WTC11 (cell line): Measurements from ENCODE around the gene FMO2. TPM values are rescaled to one million over a fixed set of nuclear protein-coding genes. Genes with fewer than 3 reads are reported as not detected.

Source experiments
- ATAC-seq: fragments of 200-7000 bp; cut with Tn5 transposase; 2 replicates; pipeline ENCODE4 v1.10.0; 2021; ENCODE audit warnings: mild to moderate bottlenecking, moderate library complexity
- CTCF ChIA-PET: fragments of 300-600 bp; sonication (Branson Sonifier 250); formaldehyde crosslinking; loops from one replicate; lab custom pipeline; 2021; ENCODE audit warnings: antibody characterized with exemption; lab: Charles Lee
- POLR2A ChIA-PET: fragments of 350-600 bp; sonication (Branson Sonifier 250); formaldehyde crosslinking; loops from one replicate; lab custom pipeline; 2021; ENCODE audit warnings: antibody characterized with exemption; lab: Charles Lee
- DNase-seq: peaks from one replicate; pipeline ENCODE4 v3.0.0; 2021; ENCODE audit warnings: low spot score
- H3K27ac Mint-ChIP-seq: 2 replicates; pipeline ENCODE4 v1.8.0; 2021; ENCODE audit warnings: mixed read lengths
- H3K27me3 Mint-ChIP-seq: 2 replicates; pipeline ENCODE4 v1.8.0; 2021; ENCODE audit warnings: low read depth, mild to moderate bottlenecking, moderate library complexity, mixed read lengths
- H3K36me3 Mint-ChIP-seq: 2 replicates; pipeline ENCODE4 v1.8.0; 2021; ENCODE audit warnings: mixed read lengths
- H3K4me1 Mint-ChIP-seq: 2 replicates; pipeline ENCODE4 v1.8.0; 2022; ENCODE audit warnings: mixed read lengths
- H3K4me3 Mint-ChIP-seq: 2 replicates; pipeline ENCODE4 v1.8.0; 2021; ENCODE audit warnings: mild to moderate bottlenecking, moderate library complexity, mixed read lengths
- H3K9me3 Mint-ChIP-seq: 2 replicates; pipeline ENCODE4 v1.8.0; 2021; ENCODE audit warnings: mixed read lengths
- AR ChIP-seq: fragments of 250-450 bp; sonication (Bioruptor Pico); IDR thresholded peaks from 2 replicates; pipeline ENCODE4 v1.9.0; 2021; ENCODE audit warnings: mild to moderate bottlenecking
- ATF6 ChIP-seq: sonication (generic); formaldehyde crosslinking; IDR thresholded peaks from 2 replicates; pipeline ENCODE4 v1.8.1; 2023; ENCODE audit warnings: mild to moderate bottlenecking, missing genetic modification reagents
- E2F5 ChIP-seq: sonication (generic); formaldehyde crosslinking; IDR thresholded peaks from 2 replicates; pipeline ENCODE4 v1.8.1; 2022; ENCODE audit warnings: mild to moderate bottlenecking, moderate library complexity, missing genetic modification reagents
- ESRRA ChIP-seq: sonication (generic); formaldehyde crosslinking; IDR thresholded peaks from 2 replicates; pipeline ENCODE4 v1.8.1; 2022; ENCODE audit warnings: mild to moderate bottlenecking, missing genetic modification reagents, borderline replicate concordance
- FOXP4 ChIP-seq: sonication (generic); formaldehyde crosslinking; IDR thresholded peaks from 2 replicates; pipeline ENCODE4 v1.8.0; 2022; ENCODE audit warnings: mild to moderate bottlenecking, missing genetic modification reagents
- GABPB1 ChIP-seq: sonication (generic); formaldehyde crosslinking; IDR thresholded peaks from 2 replicates; pipeline ENCODE4 v1.8.1; 2023; ENCODE audit warnings: mild to moderate bottlenecking, missing genetic modification reagents
- GTF2I ChIP-seq: fragments of 250-450 bp; sonication (Bioruptor Pico); conservative IDR thresholded peaks from 2 replicates; pipeline ENCODE4 v1.4.0; 2021; ENCODE audit warnings: mild to moderate bottlenecking
- IRF1 ChIP-seq: sonication (generic); formaldehyde crosslinking; IDR thresholded peaks from 2 replicates; pipeline ENCODE4 v1.8.0; 2023; ENCODE audit warnings: missing genetic modification reagents
- PREB ChIP-seq: sonication (generic); formaldehyde crosslinking; IDR thresholded peaks from 2 replicates; pipeline ENCODE4 v1.8.1; 2022; ENCODE audit warnings: mild to moderate bottlenecking, missing genetic modification reagents, moderate library complexity, borderline replicate concordance
- RELA ChIP-seq: sonication (generic); formaldehyde crosslinking; IDR thresholded peaks from 2 replicates; pipeline ENCODE4 v1.8.1; 2022; ENCODE audit warnings: missing genetic modification reagents, mild to moderate bottlenecking, borderline replicate concordance
- SP1 ChIP-seq: sonication (generic); formaldehyde crosslinking; conservative IDR thresholded peaks from 2 replicates; pipeline ENCODE4 v1.8.1; 2022; ENCODE audit warnings: missing genetic modification reagents
- TCF7 ChIP-seq: sonication (generic); formaldehyde crosslinking; IDR thresholded peaks from 2 replicates; pipeline ENCODE4 v1.8.0; 2022; ENCODE audit warnings: mild to moderate bottlenecking, low read depth, missing genetic modification reagents, moderate library complexity
- TEAD4 ChIP-seq: sonication (generic); formaldehyde crosslinking; IDR thresholded peaks from 2 replicates; pipeline ENCODE4 v1.8.0; 2022; ENCODE audit warnings: mild to moderate bottlenecking, missing genetic modification reagents
- USF1 ChIP-seq: sonication (generic); formaldehyde crosslinking; IDR thresholded peaks from 2 replicates; pipeline ENCODE4 v1.8.0; 2022; ENCODE audit warnings: mild to moderate bottlenecking, missing genetic modification reagents
- ZBTB43 ChIP-seq: sonication (generic); formaldehyde crosslinking; IDR thresholded peaks from 2 replicates; pipeline ENCODE4 v1.8.1; 2023; ENCODE audit warnings: mild to moderate bottlenecking, missing genetic modification reagents
- ZNF121 ChIP-seq: sonication (generic); formaldehyde crosslinking; IDR thresholded peaks from 2 replicates; pipeline ENCODE4 v1.8.0; 2023; ENCODE audit warnings: missing genetic modification reagents
- ZNF263 ChIP-seq: sonication (generic); formaldehyde crosslinking; IDR thresholded peaks from 2 replicates; pipeline ENCODE4 v1.8.1; 2022; ENCODE audit warnings: low read depth, mild to moderate bottlenecking, moderate library complexity, missing genetic modification reagents
- ZNF317 ChIP-seq: sonication (generic); formaldehyde crosslinking; IDR thresholded peaks from 2 replicates; pipeline ENCODE4 v1.8.1; 2023; ENCODE audit warnings: low read depth, mild to moderate bottlenecking, moderate library complexity, missing genetic modification reagents, borderline replicate concordance
- ZNF423 ChIP-seq: fragments of 250-450 bp; sonication (Bioruptor Pico); IDR thresholded peaks from 2 replicates; pipeline ENCODE4 v2.1.2; 2022; ENCODE audit warnings: mild to moderate bottlenecking, moderate library complexity
- ZSCAN18 ChIP-seq: fragments of 250-450 bp; sonication (Bioruptor Pico); IDR thresholded peaks from 2 replicates; pipeline ENCODE4 v2.1.2; 2022; ENCODE audit warnings: mild to moderate bottlenecking, moderate library complexity
- total RNA-seq: library from RNA; stranded (reverse); gene quantifications from 3 replicates; pipeline ENCODE4 v1.2.3, GENCODE V29; 2021

Gene FMO2
- total RNA-seq, 1 experiment from 2014 or later: not detected

- DNase-seq (no peak), ATAC-seq (peak; percentile 9)
- TF ChIP-seq E2F5 (no peak), PREB (CRISPR knock-in tag) (no peak), TCF7 (CRISPR knock-in tag) (no peak), ATF6 (CRISPR knock-in tag) (no peak), RELA (CRISPR knock-in tag) (no peak), AR (CRISPR knock-in tag) (no peak), USF1 (CRISPR knock-in tag) (no peak), SP1 (CRISPR knock-in tag) (no peak), GTF2I (CRISPR knock-in tag) (no peak), FOXP4 (CRISPR knock-in tag) (no peak), ESRRA (no peak), ZNF317 (CRISPR knock-in tag) (no peak), ZBTB43 (CRISPR knock-in tag) (no peak), IRF1 (CRISPR knock-in tag) (no peak), TEAD4 (CRISPR knock-in tag) (no peak), ZSCAN18 (CRISPR knock-in tag) (no peak), GABPB1 (CRISPR knock-in tag) (no peak), ZNF423 (no peak), ZNF263 (CRISPR knock-in tag) (no peak), ZNF121 (CRISPR knock-in tag) (no peak)
- Mint-ChIP-seq H3K36me3 (peaks cover 18% of the 10 kb centered on the region), H3K4me1 (peaks cover 61% of the 10 kb centered on the region), H3K27me3 (no peaks in the 10 kb centered on the region; the same call in 1 of the 2 replicates), H3K9me3 (peaks cover 8% of the 10 kb centered on the region; the same call in 1 of the 2 replicates), H3K4me3 (peak overlapping the region; percentile 73), H3K27ac (peak overlapping the region; percentile 99)
- ChIA-PET POLR2A (no interaction called here), CTCF (no interaction called here)
Measured at GRCh38 chr1:171219346-171220080, 34.4 kb downstream of the FMO2 start.
